GM18858 (cell line): ENCODE data around the gene ATP8B2.

Source experiments
- ATAC-seq: cut with Tn5 transposase; IDR thresholded peaks from one replicate; pipeline ENCODE4 v1.9.1; 2021; ENCODE audit not compliant: unreplicated experiment

ATP8B2 gene

DNA sequence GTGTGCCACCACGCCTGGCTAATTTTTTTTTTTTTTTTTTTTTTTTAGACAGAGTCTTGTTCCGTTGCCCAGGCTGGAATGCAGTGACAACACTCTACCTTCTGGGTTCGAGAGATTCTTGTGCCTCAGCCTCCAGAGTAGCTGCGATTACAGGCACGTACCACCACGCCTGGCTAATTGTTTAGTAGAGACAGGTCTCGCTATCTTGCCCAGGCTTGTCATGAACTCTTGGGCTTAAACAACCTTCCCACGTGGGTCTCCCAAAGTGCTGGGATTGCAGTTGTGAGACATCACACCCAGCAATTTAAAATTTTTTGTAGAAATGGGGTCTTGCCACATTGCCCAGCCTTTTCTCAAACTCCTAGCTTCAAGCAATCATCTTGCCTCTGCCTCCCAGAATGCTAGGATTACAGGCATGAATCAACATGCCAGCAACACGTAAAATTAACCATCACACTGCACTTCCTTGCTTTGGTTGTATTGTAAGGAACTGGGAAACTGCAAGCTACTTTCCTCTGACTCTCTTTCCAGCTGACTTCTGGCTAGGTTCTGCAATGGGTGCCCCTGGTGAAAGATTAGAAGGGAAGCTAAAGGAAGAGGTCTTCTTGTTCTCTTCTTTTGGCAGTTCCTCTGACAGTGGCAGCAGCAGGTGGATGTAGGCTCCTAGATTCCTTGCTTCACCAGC lies 65.9 kb downstream of the ATP8B2 start:
- no peak for ATAC-seq

- ATAC-seq: no peak
Measured at GRCh38 chr1:154398141-154398540, 72.8 kb downstream of the ATP8B2 start.

- ATAC-seq: no peak
Measured at GRCh38 chr1:154398678-154399077, 73.4 kb downstream of the ATP8B2 start.

DNA sequence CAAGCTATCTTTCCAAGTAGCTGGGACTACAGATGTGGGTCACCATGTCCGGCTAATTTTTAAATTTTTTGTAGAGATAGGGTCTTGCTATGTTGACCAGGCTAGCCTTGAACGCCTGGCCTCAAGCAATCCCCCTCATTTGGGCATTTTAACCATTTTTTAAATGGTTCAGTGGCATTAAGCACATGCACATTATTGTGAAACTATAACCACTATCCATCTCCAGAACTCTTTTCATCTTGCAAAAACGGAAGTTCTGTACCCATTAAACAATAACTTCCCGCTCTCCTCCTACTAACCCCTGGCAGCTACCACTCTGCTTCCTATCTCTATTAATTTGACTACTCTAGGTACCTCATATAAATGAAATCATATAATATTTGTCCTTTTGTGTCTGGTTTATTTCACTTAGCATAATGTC lies 75.1 kb downstream of the ATP8B2 start:
- no peak for ATAC-seq
